Smooth muscle cell (in vitro differentiated cells): ENCODE measurements around the gene AFG1L. TPM values are rescaled to one million over a fixed set of nuclear protein-coding genes. Genes with fewer than 3 reads are reported as not detected.

Experiments used
- DNase-seq: peaks from one replicate; lab custom pipeline; 2025; ENCODE audit not compliant: unreplicated experiment; lab: John Stamatoyannopoulos, UW
- H2AFZ ChIP-seq: fragments of 200-600 bp; sonication (generic); 2 replicates; pipeline ENCODE4 v1.6.0; 2016; ENCODE audit warnings: antibody characterized with exemption, low read depth, mild to moderate bottlenecking
- H3F3A ChIP-seq: fragments of 200-600 bp; sonication (generic); 2 replicates; pipeline ENCODE4 v1.6.0; 2017; ENCODE audit warnings: antibody characterized with exemption, low read depth
- H3K27ac ChIP-seq: fragments of 200-600 bp; sonication (generic); 2 replicates; pipeline ENCODE4 v1.5.1; 2016; ENCODE audit warnings: low read depth, mild to moderate bottlenecking
- H3K27me3 ChIP-seq: fragments of 200-600 bp; sonication (generic); 2 replicates; pipeline ENCODE4 v1.6.1; 2016; ENCODE audit warnings: low read depth, mild to moderate bottlenecking
- H3K36me3 ChIP-seq: fragments of 200-600 bp; sonication (generic); 2 replicates; pipeline ENCODE4 v1.5.1; 2016; ENCODE audit warnings: low read depth
- H3K4me1 ChIP-seq: fragments of 200-600 bp; sonication (generic); 2 replicates; pipeline ENCODE4 v1.5.1; 2016; ENCODE audit warnings: low read depth
- H3K4me2 ChIP-seq: fragments of 200-600 bp; sonication (generic); 2 replicates; pipeline ENCODE4 v1.6.0; 2016; ENCODE audit warnings: mild to moderate bottlenecking
- H3K4me3 ChIP-seq: fragments of 200-600 bp; sonication (generic); 2 replicates; pipeline ENCODE4 v1.5.1; 2016; ENCODE audit warnings: mild to moderate bottlenecking
- H3K79me2 ChIP-seq: fragments of 200-600 bp; sonication (generic); 2 replicates; pipeline ENCODE4 v1.6.0; 2016; ENCODE audit warnings: low read depth, mild to moderate bottlenecking
- H3K9ac ChIP-seq: fragments of 200-600 bp; sonication (generic); 2 replicates; pipeline ENCODE4 v1.6.0; 2016; ENCODE audit warnings: low read depth
- H3K9me3 ChIP-seq: fragments of 200-600 bp; sonication (generic); replicated peaks from 2 replicates; pipeline ENCODE4 v1.5.1; 2016; ENCODE audit warnings: low read depth
- H4K20me1 ChIP-seq: fragments of 200-600 bp; sonication (generic); 2 replicates; pipeline ENCODE4 v1.6.0; 2016; ENCODE audit warnings: low read depth
- WGBS: methylation state at CpG from one replicate; pipeline ENCODE4 v1.1.7; 2016; ENCODE audit warnings: low lambda C conversion rate; 5-methylcytosine and 5-hydroxymethylcytosine counted together
- polyA plus RNA-seq: library from polyadenylated mRNA; unstranded; fragments of >200 nt; fragmentation: Nextera tagmentation; extraction: Ambion mirVana; gene quantifications from 2 replicates; pipeline ENCODE4 v1.2.1, GENCODE V29; 2016
- total RNA-seq: library from RNA; depleted of rRNA; stranded (reverse); fragments of >200 nt; gene quantifications from 2 replicates; pipeline ENCODE4 v1.2.3, GENCODE V29; 2014
- TF ChIP-seq, protein P1 (sequence below): fragments of 200-600 bp; sonication (generic); IDR thresholded peaks from 2 replicates; pipeline ENCODE4 v1.5.1; 2017; ENCODE audit warnings: borderline replicate concordance, mild to moderate bottlenecking, antibody characterized with exemption; ENCODE audit not compliant: insufficient read depth, poor library complexity, severe bottlenecking

The AFG1L gene
- total and polyA plus RNA-seq, 2 experiments from 2014 or later, result 4.0 to 5.7 TPM

DNA sequence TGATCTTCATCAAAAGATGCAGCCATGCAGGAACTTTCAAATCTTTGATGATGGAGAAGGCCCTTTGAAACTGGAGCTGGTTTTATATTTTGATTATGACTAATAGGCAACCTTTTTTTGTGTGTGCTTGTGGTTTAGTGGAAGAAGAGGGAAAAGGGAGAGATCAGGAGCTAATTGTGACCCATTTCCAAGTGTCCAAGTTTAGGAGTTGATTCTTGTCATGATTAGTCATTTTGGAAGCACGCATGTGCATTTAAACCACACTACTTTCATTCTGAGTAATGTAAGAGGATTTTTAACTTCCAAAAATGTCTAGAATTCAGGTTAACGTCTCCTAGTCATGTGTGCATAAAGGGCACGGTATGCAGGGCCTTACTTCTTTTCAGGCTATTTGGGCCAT is 269.3 kb downstream of the AFG1L start:
- H3K27ac ChIP-seq, result peak overlapping the region; percentile 85

DNA sequence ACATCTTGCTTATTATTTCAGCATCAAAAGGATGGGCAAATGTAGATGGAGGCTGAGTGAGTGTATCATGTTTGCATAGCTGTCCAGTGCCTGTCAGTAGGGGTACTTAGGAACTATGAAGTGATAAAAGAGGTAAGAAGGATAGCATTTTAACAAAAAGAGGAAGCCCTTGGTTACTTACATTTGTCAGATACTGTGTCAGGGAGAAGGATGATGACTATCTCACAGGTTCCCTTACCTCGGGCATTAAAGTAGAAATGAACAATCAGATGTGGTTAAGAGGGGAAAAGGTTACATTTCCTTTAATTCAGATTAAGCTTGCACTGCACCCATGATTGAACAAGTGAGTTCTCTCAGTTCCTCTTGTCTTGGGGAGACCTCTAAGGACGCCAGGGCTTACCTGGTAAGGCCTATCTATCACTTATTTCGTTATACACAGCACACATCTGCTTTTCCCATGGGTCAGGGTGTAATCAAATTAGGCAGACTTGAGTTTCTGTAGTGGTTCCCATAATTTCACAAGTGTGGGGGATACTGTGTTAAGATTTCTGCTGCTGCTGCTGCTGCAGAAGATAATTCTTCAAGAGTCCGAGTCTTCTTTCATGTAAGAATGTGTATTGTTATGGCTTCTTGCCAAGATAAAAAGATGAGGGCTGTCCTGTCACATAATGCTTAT is 270.4 kb downstream of the AFG1L start:
- TF ChIP-seq, protein P1, sequence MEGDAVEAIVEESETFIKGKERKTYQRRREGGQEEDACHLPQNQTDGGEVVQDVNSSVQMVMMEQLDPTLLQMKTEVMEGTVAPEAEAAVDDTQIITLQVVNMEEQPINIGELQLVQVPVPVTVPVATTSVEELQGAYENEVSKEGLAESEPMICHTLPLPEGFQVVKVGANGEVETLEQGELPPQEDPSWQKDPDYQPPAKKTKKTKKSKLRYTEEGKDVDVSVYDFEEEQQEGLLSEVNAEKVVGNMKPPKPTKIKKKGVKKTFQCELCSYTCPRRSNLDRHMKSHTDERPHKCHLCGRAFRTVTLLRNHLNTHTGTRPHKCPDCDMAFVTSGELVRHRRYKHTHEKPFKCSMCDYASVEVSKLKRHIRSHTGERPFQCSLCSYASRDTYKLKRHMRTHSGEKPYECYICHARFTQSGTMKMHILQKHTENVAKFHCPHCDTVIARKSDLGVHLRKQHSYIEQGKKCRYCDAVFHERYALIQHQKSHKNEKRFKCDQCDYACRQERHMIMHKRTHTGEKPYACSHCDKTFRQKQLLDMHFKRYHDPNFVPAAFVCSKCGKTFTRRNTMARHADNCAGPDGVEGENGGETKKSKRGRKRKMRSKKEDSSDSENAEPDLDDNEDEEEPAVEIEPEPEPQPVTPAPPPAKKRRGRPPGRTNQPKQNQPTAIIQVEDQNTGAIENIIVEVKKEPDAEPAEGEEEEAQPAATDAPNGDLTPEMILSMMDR, result no peak
- Histone ChIP-seq H3K27ac (peak overlapping the region; percentile 85), H3K9me3 (no peaks in the 10 kb centered on the region), H3K36me3 (peaks cover 4% of the 10 kb centered on the region), H3K27me3 (no peaks in the 10 kb centered on the region), H2AFZ (no peak overlapping the region), H3F3A (no peaks in the 10 kb centered on the region), H3K4me3 (peak overlapping the region; percentile 100), H3K4me1 (peaks cover 27% of the 10 kb centered on the region), H3K4me2 (peak overlapping the region; percentile 98), H3K79me2 (peaks cover 85% of the 10 kb centered on the region), H3K9ac (peak overlapping the region; percentile 53), H4K20me1 (peaks cover 86% of the 10 kb centered on the region)
- WGBS, result 67% methylated on average over 4 of the region's 4 CpGs
- no peak for DNase-seq

More for the DNA sequence above, 269.3 kb downstream of the AFG1L start:
- H3K4me1 ChIP-seq, result peaks cover 27% of the 10 kb centered on the region
- no peaks in the 10 kb centered on the region for H3K27me3 ChIP-seq
- no peaks in the 10 kb centered on the region for H3F3A ChIP-seq
- peak overlapping the region; percentile 100 for H3K4me3 ChIP-seq
- 8% methylated on average over 3 of the region's 3 CpGs for WGBS
- H4K20me1 ChIP-seq, result peaks cover 77% of the 10 kb centered on the region
- H3K36me3 ChIP-seq, result no peaks in the 10 kb centered on the region
- no peak overlapping the region for H2AFZ ChIP-seq
- TF ChIP-seq, protein P1, result no peak
- peak overlapping the region; percentile 98 for H3K4me2 ChIP-seq
- H3K9ac ChIP-seq, result no peak overlapping the region
- no peaks in the 10 kb centered on the region for H3K9me3 ChIP-seq
- peaks cover 77% of the 10 kb centered on the region for H3K79me2 ChIP-seq
- no peak for DNase-seq

DNA sequence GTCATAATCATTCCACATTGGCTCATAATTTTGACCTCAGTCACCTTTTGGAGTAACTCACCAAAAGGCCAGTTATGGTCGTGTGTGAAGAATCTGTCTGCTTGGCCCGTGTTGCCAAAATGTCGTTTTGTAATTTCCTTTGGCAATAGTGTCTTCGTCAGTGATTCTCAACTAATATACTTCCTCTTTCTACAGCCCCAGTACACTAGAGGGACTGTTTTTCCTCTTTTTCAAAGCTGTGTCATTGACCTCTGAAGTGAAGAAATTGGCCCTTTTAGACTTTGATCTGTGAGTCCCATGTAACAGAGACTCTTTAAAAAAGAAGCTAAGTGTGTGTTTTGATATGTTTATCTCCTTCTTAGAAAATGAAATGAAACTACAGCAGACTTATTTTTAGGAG is 271.0 kb downstream of the AFG1L start:
- Histone ChIP-seq H3K4me3 (peak overlapping the region; percentile 100), H2AFZ (no peak overlapping the region), H3K79me2 (peaks cover 92% of the 10 kb centered on the region), H3K4me2 (peak overlapping the region; percentile 98), H4K20me1 (peaks cover 93% of the 10 kb centered on the region), H3F3A (no peaks in the 10 kb centered on the region), H3K27me3 (no peaks in the 10 kb centered on the region), H3K4me1 (peaks cover 27% of the 10 kb centered on the region), H3K9ac (no peak overlapping the region), H3K27ac (peak overlapping the region; percentile 85), H3K36me3 (peaks cover 4% of the 10 kb centered on the region), H3K9me3 (no peaks in the 10 kb centered on the region)
- TF ChIP-seq, protein P1, result no peak
- 52% methylated on average over 4 of the region's 4 CpGs for WGBS
- DNase-seq, result no peak

DNA sequence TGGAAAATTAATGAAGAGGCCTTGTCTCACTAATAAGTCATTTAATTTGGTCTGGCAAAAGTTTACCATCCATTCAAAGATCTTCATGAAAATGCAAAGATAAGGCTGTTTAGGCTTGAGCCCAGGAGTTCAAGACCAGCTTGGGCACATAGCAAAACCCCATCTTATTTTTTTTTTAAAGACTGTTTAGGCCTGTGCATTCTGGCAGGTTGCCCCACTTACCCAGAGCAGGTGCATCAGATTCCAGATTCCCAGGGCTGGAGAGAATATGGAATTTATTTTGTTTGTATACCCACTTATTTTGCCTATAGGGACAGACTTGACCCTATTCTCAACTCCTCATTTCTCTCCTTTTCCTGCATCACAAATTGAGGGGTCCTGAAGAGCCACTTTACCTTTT is 271.6 kb downstream of the AFG1L start:
- no peak overlapping the region for H2AFZ ChIP-seq
- TF ChIP-seq, protein P1, result no peak
- H3K9me3 ChIP-seq, result no peaks in the 10 kb centered on the region
- no peak overlapping the region for H3K9ac ChIP-seq
- no peak for DNase-seq
- peak overlapping the region; percentile 85 for H3K27ac ChIP-seq
- peaks cover 97% of the 10 kb centered on the region for H3K79me2 ChIP-seq
- peaks cover 4% of the 10 kb centered on the region for H3K36me3 ChIP-seq
- H3K4me1 ChIP-seq, result peaks cover 27% of the 10 kb centered on the region
- H3K4me2 ChIP-seq, result peak overlapping the region; percentile 98
- no peak overlapping the region for H3K4me3 ChIP-seq
- no peaks in the 10 kb centered on the region for H3F3A ChIP-seq
- H3K27me3 ChIP-seq, result no peaks in the 10 kb centered on the region
- peaks cover 98% of the 10 kb centered on the region for H4K20me1 ChIP-seq
